Smooth muscle cell (in vitro differentiated cells): ENCODE measurements around the gene SIAE. TPM values are rescaled to one million over a fixed set of nuclear protein-coding genes. Genes with fewer than 3 reads are reported as not detected.
A peak's percentile ranks its signal among the peaks of the same experiment; 100 is the strongest.

Experiments used
- DNase-seq: peaks from one replicate; lab custom pipeline; 2025; ENCODE audit not compliant: unreplicated experiment; lab: John Stamatoyannopoulos, UW
- H2AFZ ChIP-seq: fragments of 200-600 bp; sonication (generic); 2 replicates; pipeline ENCODE4 v1.6.0; 2016; ENCODE audit warnings: antibody characterized with exemption, low read depth, mild to moderate bottlenecking
- H3F3A ChIP-seq: fragments of 200-600 bp; sonication (generic); 2 replicates; pipeline ENCODE4 v1.6.0; 2017; ENCODE audit warnings: antibody characterized with exemption, low read depth
- H3K27ac ChIP-seq: fragments of 200-600 bp; sonication (generic); 2 replicates; pipeline ENCODE4 v1.5.1; 2016; ENCODE audit warnings: low read depth, mild to moderate bottlenecking
- H3K27me3 ChIP-seq: fragments of 200-600 bp; sonication (generic); 2 replicates; pipeline ENCODE4 v1.6.1; 2016; ENCODE audit warnings: low read depth, mild to moderate bottlenecking
- H3K36me3 ChIP-seq: fragments of 200-600 bp; sonication (generic); 2 replicates; pipeline ENCODE4 v1.5.1; 2016; ENCODE audit warnings: low read depth
- H3K4me1 ChIP-seq: fragments of 200-600 bp; sonication (generic); 2 replicates; pipeline ENCODE4 v1.5.1; 2016; ENCODE audit warnings: low read depth
- H3K4me2 ChIP-seq: fragments of 200-600 bp; sonication (generic); 2 replicates; pipeline ENCODE4 v1.6.0; 2016; ENCODE audit warnings: mild to moderate bottlenecking
- H3K4me3 ChIP-seq: fragments of 200-600 bp; sonication (generic); 2 replicates; pipeline ENCODE4 v1.5.1; 2016; ENCODE audit warnings: mild to moderate bottlenecking
- H3K79me2 ChIP-seq: fragments of 200-600 bp; sonication (generic); 2 replicates; pipeline ENCODE4 v1.6.0; 2016; ENCODE audit warnings: low read depth, mild to moderate bottlenecking
- H3K9ac ChIP-seq: fragments of 200-600 bp; sonication (generic); 2 replicates; pipeline ENCODE4 v1.6.0; 2016; ENCODE audit warnings: low read depth
- H3K9me3 ChIP-seq: fragments of 200-600 bp; sonication (generic); replicated peaks from 2 replicates; pipeline ENCODE4 v1.5.1; 2016; ENCODE audit warnings: low read depth
- H4K20me1 ChIP-seq: fragments of 200-600 bp; sonication (generic); 2 replicates; pipeline ENCODE4 v1.6.0; 2016; ENCODE audit warnings: low read depth
- CTCF ChIP-seq: fragments of 200-600 bp; sonication (generic); IDR thresholded peaks from 2 replicates; pipeline ENCODE4 v1.5.1; 2017; ENCODE audit warnings: borderline replicate concordance, mild to moderate bottlenecking, antibody characterized with exemption; ENCODE audit not compliant: insufficient read depth, poor library complexity, severe bottlenecking
- WGBS: methylation state at CpG from one replicate; pipeline ENCODE4 v1.1.7; 2016; ENCODE audit warnings: low lambda C conversion rate; 5-methylcytosine and 5-hydroxymethylcytosine counted together
- polyA plus RNA-seq: library from polyadenylated mRNA; unstranded; fragments of >200 nt; fragmentation: Nextera tagmentation; extraction: Ambion mirVana; gene quantifications from 2 replicates; pipeline ENCODE4 v1.2.1, GENCODE V29; 2016
- total RNA-seq: library from RNA; depleted of rRNA; stranded (reverse); fragments of >200 nt; gene quantifications from 2 replicates; pipeline ENCODE4 v1.2.3, GENCODE V29; 2014

SIAE gene
- total and polyA plus RNA-seq, 2 experiments from 2014 or later, result 11.5 to 12.5 TPM

GRCh38 chr11:124676386-124676785, 2.8 kb upstream of the SIAE start:
- WGBS, result 67% methylated on average over 2 of the region's 2 CpGs
- no peak for TF ChIP-seq CTCF
- no peaks in the 10 kb centered on the region for H3K36me3 ChIP-seq
- no peak overlapping the region for H3K4me2 ChIP-seq
- H3K27me3 ChIP-seq, result peaks cover 3% of the 10 kb centered on the region
- H4K20me1 ChIP-seq, result no peaks in the 10 kb centered on the region
- no peak for DNase-seq
- no peak overlapping the region for H3K4me3 ChIP-seq
- peaks cover 8% of the 10 kb centered on the region for H3K4me1 ChIP-seq
- no peaks in the 10 kb centered on the region for H3K79me2 ChIP-seq
- no peak overlapping the region for H3K9ac ChIP-seq
- H3F3A ChIP-seq, result no peaks in the 10 kb centered on the region
- no peak overlapping the region for H2AFZ ChIP-seq
- H3K27ac ChIP-seq, result no peak overlapping the region
- no peaks in the 10 kb centered on the region for H3K9me3 ChIP-seq

- Histone ChIP-seq H3K36me3 (no peaks in the 10 kb centered on the region), H3K4me2 (peak overlapping the region; percentile 100), H3K4me1 (peaks cover 8% of the 10 kb centered on the region), H2AFZ (peak overlapping the region; percentile 99), H3K79me2 (no peaks in the 10 kb centered on the region), H4K20me1 (no peaks in the 10 kb centered on the region), H3K9ac (peak overlapping the region; percentile 91), H3F3A (no peaks in the 10 kb centered on the region), H3K4me3 (peak overlapping the region; percentile 82), H3K27me3 (peaks cover under 1% of the 10 kb centered on the region), H3K9me3 (no peaks in the 10 kb centered on the region), H3K27ac (peak overlapping the region; percentile 65)
- 72% methylated on average over 5 of the region's 5 CpGs for WGBS
- DNase-seq, result no peak
- no peak for TF ChIP-seq CTCF
These were observed 1.0 kb upstream of the SIAE start for GRCh38 chr11:124674571-124674970.

GRCh38 chr11:124674168-124674517, 604 bp upstream of the SIAE start:
- Histone ChIP-seq H3K36me3 (no peaks in the 10 kb centered on the region), H3K4me2 (peak overlapping the region; percentile 100), H3K27me3 (no peaks in the 10 kb centered on the region), H3K9me3 (no peaks in the 10 kb centered on the region), H4K20me1 (no peaks in the 10 kb centered on the region), H3K4me3 (peak overlapping the region; percentile 82), H3K9ac (peak overlapping the region; percentile 91), H3K27ac (peak overlapping the region; percentile 65), H3F3A (no peaks in the 10 kb centered on the region), H2AFZ (peak overlapping the region; percentile 99), H3K4me1 (peaks cover 8% of the 10 kb centered on the region), H3K79me2 (no peaks in the 10 kb centered on the region)
- no peak for TF ChIP-seq CTCF
- DNase-seq, result no peak
- WGBS, result 22% methylated on average over 17 of the region's 18 CpGs

GRCh38 chr11:124672536-124673215, 863 bp downstream of the SIAE start:
- Histone ChIP-seq H3K27me3 (no peaks in the 10 kb centered on the region), H3K9me3 (no peaks in the 10 kb centered on the region), H3K4me2 (peak overlapping the region; percentile 100), H3K4me3 (peak overlapping the region; percentile 82), H3K9ac (peak overlapping the region; percentile 91), H3K4me1 (peaks cover 8% of the 10 kb centered on the region), H3K36me3 (no peaks in the 10 kb centered on the region), H3F3A (no peaks in the 10 kb centered on the region), H4K20me1 (no peaks in the 10 kb centered on the region), H3K27ac (no peak overlapping the region), H3K79me2 (no peaks in the 10 kb centered on the region), H2AFZ (peak overlapping the region; percentile 99)
- 64% methylated on average over 7 of the region's 7 CpGs for WGBS
- no peak for TF ChIP-seq CTCF
- no peak for DNase-seq
